Stimulated activated CD4-positive, alpha-beta T cell treated with anti-CD3 and anti-CD28 coated beads, Interleukin-4, amount 100 ng/mL, for 4 hours (primary cell): ENCODE data around the gene ADCY5.
A peak's percentile ranks its signal among the peaks of the same experiment; 100 is the strongest.

Experiments used
- DNase-seq, 2 experiments: peaks; one replicate each; pipeline ENCODE4 v3.0.0-alpha.2; 2020

The ADCY5 gene

DNA sequence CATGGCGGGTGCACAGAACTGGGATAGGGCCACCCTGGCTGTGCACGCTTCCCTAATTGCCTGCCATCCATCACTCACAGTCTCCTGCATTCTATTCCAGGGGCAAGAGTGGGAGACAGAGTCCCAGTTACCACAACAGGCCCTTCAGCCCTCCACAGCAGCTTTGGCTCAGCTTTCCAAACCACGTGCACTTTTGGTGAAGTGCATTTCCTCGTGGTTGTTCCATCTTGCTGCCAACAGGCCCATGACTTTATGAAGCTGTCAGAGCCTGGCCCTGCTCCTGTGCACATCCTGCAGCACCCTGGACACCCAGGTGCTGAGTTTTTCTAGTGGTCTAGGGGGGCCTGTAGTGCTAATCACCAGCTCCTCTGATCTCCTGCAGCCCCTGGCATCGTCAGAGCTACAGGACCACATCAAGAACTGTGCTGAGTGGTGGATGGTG is 110.2 kb downstream of the ADCY5 start:
- no peak for DNase-seq

DNA sequence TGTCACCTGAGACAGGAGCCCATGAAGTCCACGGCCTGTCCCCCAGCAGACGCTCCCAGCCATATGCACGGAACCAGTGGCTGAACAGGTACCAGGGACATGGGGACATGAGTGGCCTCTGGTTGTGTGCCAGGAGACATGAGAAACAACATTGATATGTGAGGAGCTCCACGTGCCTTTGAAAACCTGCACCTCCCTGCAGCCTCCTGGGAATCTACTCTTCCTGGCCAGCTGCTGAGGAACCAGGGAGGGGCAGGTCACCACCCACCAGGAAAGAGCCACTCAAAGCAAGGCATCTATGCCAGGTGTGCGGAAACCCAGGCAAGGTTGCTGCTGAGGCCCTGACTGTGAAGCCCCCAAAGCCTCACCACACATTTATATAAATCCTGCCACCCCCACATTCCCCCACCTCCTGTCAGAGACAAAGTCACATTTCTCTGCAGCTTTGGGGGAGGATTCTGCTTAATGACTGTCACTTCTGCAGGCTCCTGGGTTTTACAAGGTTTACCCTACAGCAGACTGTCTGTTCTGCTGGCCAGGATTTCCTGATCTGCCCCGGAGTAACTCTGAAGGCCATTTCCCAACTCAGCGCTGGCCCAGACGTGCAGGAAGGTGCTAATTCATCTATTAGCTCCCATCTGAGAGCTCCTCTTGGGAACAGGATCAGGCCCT is 110.8 kb downstream of the ADCY5 start:
- no peak for DNase-seq

DNA sequence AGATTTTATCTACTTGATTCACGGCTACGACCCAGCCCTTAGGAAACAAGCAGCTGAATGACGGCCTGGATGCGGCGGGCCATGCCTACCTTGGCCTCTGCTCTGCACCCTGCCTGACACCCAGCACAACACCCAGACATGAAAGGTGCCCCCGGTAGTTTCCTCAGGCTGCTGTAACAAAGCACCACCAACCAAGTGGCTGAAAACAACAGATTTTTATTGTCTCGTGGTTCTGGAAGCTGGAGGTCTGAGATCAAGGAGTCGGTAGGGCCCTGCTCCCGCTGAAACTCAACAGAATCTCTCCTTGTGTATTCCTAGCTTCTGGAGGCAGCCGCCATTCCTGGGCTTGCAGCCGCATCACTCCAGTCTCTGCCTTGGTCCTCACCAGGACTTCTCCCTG is 111.7 kb downstream of the ADCY5 start:
- no peak for DNase-seq

DNA sequence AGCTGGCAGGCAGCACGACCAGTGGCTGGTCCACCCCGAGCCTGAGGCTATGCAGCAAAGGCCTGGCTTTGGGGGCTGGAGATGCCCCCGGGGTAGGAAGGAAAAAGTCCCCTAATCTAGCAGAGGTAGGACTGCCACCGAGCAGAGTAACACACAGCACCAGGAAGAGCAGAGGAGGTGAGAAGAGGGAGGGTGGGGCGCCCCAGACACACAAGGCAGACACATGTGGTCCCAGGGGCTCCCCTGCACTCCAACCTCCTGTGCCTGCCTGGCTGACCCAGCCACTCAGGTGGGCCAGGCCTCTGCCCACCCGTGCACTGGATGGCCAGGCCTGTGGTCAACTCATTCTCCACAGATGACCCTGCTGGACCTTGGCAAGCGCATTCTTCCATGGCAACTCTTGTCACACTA is 112.4 kb downstream of the ADCY5 start:
- DNase-seq: no peak

DNA sequence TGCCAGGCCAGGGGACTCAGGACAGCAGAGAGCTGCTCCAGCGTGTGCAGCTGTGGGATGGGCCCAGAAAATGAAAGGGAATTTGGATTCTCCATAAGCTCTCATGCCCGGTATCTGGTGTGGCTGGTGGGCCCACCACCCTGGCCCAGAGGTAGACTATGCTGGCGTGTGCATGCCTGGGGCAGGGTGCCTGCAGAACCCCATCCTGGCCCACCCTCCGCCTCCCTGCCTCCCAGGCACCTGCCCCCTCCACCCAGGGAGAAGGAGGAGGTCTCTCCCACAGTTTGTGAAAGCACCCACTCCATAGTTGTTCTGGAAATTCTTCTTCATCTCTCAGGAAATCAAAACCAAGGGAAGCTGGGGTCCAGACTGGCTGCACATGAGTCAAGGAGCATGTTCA is 112.9 kb downstream of the ADCY5 start:
- no peak for DNase-seq

DNA sequence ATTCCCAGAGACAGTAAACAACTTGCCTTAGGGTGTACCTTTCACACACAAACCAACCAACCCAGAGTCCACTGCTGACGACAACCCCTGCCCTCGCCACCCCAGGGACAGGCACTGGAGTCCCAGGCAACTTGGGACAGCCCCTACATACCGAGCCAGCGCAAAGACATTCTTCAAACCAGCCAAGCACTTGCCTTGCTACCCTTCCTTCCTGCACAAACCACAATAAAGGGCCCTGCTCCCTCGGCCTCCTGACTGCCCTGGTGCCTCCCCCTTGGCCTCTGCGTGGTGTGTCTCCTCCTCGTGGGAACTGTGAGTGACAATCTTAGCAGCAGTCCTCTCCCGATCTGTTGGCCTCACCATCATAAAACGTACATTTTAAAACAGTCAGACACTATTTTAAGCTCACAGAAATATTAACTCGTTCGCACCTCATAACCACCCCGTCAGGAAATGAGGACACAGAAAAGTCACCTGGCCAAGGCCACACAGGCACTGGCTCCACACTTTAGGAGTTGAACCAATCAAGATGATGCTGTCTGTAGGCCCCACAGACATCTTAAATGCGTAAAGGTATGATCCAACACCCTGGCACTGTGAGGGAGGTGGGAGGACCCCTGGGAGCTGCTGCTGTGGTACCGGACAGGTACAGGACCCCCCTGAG is 113.8 kb downstream of the ADCY5 start:
- no peak for DNase-seq

DNA sequence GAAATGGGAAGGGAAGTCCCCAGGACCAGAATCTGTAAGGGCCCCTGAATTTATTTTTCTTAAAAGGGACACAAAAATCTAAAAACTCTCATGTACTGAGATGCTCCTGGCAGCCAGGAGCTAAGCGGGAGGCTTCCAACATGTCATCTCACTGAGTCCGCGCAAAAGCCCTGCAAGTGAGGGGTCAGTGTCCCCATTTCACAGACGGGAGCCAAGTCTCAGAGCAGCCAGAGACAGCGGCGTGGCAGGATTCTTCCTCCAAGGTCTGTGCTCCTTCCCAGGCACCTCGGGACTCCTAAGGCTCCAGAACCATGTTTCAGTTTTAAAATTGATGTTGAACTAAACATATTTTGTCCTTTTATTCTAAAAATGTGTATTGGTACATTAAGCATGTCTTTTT is 114.8 kb downstream of the ADCY5 start:
- no peak for DNase-seq

DNA sequence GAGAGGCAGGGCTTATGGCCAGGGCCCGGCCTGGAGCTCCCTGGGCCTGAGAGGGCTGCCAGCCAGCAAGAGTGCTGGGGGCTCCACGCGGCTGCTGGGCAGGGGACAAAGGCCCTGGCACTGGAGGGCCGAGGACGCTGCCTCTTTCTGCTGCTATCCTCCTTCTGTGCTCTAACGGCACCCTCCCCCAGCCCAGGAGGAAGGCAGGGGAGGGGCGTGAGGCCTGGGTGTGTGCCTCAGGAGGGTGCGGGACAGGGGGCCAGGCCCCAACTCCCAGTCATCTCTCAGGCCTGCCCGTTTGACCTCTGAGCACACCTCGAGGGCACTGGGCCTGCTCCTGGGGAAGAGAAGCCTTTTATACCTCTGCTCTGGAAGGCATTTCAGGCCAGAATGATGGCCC is 115.5 kb downstream of the ADCY5 start:
- DNase-seq: no peak

DNA sequence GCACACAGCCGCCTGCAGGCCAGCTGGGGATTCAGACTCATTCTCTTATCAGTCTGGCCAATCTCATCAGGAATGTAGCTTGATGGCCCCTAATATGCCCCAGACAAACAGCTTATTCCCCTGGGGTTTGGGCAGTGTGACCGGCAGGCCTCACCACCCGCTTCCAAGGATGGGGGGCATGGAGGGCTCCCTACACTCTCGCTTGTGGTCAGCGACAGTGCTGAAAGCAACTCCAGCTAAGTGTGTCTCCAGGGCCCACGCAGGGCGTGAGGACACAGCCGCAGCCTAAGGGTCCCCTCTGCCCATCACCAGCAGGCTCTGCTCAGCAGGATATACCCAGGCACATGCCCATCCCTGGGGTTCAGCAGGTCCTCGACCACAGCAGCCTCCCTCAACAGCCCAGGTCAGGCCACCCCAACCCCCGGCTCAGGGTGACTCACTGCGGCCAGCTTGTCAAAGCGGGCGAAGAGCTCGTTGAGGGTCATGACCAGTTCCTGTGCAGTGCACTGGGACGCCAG is 116.7 kb downstream of the ADCY5 start:
- DNase-seq: no peak

DNA sequence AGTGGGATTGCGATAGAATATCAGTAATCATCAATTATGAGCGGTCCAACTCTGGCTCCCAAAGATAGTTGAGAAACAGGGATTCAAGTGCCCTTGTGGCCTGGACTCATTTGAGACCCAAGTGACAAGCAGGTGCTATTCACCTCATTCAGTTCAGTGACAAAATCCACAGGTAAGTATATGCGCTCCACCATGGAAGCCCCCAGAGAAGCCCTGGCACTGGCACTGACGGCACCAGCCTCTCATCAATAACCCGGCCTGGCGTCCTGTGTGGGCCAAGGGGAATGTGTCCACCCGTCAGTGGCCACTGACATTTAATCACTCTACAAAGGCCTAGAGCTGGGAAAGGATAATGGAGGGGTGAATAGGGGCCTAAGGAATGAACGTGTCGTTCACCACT is 117.2 kb downstream of the ADCY5 start:
- no peak for DNase-seq

DNA sequence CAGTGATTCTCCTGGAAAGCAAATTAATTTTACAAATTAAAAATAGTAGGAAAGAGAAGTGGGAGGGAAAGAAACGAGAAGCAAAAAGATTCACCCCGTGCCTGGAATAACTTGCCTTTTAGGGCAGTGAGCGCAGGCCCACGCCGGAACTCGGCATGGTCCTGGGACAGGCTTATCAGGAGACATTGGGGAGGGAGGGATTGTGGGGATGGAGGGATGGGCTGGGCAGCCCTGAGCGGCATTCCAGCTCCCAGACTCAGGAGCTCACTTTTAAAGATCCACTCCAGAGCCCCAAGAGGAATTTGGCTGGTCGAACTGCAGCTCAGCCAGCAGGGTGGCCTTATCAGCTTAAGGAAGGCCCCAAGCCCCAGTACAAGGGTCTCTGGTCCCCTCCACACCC is 117.9 kb downstream of the ADCY5 start:
- no peak for DNase-seq

DNA sequence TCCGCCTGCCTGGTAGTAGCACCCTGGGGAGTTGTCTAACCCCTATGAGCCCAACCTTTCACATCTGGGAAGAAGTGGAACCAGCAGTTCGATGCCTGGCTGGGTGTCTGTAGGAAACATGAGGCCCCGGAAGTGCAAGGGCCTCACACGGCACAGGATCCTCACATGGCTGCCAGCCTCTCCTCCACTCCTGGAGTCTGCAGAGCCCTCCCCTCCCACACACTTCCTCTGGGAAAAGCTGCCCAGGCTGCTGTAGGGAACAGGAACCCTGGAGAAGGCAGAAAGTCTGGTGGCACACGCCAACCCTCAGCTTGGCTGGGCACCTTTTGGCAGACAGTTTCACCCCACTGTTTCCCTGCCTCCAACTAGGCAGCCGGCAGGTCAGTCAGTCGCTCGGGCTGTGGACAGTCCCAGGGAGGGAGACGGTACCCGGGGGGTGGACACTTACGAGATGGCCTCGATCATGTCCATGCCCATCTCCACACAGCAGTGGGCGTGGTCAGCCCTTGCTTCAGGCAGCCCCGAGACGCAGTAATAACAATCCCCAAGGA is 118.4 kb downstream of the ADCY5 start:
- DNase-seq: no peak

DNA sequence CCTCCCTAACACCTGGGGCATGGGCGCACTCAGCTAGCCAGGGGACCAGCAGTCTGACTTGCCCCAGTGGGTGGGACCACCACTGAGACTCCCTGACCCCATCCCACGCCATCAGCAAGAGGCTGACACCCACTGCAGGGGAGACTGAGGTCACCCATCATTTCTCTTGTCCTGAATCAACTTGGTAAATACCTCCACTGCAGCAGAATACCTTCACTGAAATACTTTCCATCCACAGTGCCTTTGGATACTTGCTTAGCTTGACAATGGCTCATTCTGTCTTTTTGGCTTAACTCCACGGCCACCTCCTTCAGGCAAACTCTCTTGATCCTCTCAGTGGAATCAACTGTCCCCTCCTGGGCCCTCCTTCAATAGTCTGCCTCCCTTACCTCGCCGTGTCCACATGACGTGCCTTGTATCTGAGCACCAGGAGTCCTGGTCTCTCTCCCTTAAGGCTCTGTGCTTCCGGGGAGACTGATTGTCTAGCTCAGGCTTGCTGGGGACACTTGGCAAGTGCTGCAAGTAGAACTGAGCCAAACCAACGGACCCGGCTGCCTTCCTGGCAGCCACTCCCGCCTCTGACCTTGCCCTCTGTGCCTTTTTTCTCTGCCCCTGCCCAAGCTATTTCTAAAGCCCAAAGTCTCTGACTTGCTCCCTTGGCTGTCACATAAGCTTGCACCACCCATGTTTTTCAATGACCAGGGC is 119.1 kb downstream of the ADCY5 start:
- no peak for DNase-seq

DNA sequence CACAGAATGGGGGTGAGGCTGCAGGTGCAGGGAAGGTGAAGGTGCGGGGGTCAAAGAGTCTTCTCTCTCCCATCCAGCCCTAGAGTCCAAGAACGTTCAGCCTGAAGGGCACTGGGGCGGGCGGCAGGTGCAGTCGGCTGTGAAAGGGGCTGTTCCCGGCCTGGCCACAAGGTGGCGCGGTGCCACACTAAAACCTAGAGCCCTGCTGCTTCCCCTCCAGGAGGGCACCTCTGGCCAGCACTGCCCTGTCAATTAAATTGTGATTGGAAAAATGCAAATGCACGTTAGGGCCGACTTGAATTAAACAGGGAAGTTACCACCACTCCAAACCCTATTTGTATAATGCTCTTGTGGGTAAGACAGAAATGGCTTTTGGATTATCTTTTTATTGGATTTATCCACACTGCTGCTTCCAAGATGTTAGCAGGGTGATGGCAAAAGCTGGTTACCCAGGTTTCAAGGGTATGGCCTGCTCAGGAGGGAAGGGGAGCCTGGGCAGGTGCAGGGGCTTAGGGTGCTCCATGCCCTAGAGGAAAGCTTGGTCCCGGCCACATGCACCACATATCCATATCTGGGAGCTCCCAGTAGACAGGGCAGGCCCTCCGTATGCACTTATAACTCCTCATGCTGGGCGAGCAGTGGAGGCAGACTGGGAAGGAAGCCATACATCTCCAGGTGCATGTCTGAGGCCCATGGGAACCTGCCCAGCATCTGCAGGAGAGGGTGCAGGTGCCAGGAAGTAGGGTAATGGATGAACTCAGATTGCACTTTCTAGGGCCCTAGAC is 119.8 kb downstream of the ADCY5 start:
- DNase-seq: peak; percentile 50 to 76

DNA sequence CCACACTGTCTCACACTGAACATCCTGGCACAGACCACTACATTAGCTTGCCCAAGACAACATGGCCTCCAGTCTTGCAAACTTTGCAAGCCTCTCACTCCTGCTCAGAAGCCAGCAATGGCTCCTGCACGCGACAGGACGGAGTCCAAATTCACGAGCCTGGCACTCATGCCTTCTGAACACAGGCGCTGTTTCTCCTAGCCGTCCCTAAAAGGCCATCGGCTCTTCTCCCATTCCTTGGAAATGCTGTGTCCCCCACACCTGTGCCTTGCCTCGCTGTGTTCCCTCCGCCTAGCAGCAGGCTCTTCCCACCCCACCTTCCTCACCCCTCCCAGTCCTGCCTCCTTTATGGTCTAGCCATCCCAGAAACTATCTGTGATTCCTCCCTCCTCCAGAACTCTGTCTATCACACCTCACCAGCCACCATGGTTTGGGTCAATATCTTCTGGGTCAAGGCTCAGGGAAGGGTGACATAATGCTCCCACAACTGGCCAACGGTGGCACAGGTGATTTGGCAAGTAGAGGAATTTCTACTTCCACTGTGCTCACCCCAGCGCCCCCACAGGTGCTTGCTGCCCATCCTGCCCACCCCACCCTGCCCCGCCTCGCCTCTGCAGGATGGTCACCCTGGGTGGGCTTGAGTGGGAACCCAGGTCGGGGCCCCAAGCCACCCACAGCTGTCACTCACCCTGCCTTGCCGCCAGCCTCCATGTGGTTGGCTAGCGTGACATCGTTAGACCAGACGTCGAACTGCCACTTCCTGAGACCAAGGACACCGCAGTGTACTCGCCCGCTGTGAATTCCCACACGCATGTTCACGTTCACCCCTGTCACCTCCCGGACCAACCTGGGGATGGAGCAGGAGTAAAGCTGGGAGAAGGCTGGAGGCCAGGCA is 120.7 kb downstream of the ADCY5 start:
- no peak for DNase-seq

DNA sequence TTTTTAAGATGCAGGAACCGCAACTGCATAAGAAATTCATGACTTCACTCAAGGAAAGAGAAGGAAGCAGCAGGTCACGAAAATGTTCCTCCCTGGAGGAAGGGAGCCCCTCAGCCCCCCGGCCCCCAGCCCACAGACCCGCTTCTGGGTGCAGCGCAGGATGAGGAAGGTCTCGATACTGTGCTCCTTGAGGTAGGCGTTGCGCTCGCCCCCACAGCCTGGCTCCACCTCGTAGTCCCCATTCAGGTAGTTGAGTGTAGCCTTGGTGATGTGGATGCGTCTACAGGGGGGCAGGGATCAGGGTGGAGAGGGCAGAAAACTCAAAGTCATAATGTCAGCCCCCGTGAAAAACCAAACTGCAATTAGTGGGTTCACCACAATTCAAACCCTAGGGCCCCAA is 121.4 kb downstream of the ADCY5 start:
- no peak for DNase-seq

DNA sequence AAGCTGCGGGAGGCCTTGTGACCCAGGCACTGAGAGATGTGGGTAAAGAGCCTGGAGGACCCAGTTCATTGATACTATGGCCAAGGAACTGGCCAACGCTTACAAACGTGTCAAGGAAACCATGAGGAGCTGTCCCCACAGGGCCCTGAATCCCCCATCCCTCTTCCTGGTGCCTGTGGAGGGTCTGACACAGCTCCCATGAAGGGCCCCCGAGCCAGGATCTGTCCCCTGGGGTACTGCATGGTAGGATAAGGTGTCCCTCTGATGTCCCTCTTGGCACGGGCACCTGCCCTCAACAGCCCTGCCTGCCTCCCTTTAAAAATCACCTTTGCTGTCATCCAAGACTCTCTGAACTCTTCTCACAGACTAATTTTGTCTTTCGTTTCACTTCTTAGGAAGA is 122.4 kb downstream of the ADCY5 start:
- DNase-seq: no peak

DNA sequence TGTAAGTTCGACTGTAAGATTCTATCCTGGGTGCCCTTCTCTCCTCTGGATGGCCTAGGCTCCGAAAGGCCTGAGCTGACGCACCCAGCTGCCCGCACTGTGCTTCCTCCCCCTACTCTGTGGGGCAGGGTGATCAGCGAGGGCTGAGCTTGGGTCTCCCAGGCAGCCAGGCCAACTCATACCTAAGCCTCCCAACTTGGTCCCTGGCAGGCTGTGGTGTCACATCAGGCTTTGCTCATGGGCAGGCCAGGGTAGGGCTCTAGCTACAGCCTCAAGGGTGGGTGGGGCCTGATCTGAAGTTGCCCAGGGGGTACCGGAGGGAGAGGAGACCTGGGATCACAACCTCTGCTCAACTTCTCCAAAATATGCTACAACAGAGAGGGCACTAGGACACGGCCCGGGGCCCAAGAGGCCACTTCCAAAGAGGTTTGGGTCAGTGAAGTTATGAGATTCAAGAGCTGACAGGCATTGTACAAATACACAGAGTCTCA is 123.1 kb downstream of the ADCY5 start:
- no peak for DNase-seq

DNA sequence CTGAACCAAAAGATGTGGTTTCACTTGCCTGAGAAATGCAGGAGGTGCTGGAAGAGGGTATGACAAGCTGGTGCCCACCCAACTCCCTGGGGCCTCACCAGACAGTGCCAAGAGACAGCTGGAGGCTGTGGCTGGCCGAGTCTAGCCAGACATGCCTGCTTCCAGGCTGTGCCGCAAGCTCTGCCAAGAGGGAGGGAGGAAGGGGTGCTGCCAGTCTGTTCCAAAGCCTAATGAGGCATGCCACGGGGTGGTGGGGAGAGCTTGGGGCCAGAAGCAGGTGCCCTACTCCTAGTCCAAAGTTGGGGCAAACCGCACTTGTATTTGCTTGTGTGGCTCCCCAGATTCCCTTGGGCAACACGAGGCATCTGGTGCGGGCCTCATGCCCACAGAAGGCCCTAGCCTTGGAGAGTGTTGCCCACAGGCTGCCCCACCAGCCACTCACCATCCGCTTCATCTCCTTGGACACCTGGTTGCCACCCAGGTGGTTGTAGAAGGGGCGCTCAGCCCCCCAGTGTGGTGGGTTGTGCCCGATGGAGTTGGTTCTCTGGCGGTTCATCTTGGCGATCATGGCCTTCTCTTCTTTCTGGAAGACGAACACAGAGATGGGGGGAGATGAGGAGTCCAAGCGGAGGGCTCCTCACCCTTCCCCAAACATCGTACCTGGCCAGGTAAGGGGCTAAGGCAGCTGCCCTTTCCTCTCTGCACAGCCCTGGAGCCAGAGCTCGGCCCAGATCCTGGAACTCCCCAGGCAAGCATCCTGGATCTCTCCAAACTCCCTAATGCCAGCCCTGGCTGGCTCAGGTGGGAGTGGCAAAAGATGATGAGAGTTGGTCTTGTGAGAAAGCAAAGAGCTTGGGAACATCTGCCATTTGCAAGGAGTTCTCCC is 123.8 kb downstream of the ADCY5 start:
- no peak for DNase-seq

DNA sequence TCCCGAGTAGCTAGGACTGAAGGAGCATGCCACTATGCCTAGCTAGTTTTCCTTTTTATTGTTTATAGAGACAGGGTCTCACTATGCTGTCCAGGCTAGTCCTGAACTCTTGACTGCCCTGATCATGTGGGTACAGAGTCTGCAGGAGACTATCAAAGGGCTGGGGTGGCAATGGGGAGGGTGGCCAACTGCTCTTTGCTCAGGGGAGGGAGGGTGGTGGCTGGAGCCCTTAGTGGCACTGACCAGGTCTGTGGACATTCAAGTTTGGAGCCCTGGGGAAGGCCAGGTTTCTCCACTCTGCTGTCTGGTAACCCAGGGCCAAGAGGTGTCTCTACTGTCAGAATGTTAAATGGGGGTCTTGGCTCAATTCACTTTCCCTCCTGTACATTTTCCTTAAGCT is 125.1 kb downstream of the ADCY5 start:
- no peak for DNase-seq

DNA sequence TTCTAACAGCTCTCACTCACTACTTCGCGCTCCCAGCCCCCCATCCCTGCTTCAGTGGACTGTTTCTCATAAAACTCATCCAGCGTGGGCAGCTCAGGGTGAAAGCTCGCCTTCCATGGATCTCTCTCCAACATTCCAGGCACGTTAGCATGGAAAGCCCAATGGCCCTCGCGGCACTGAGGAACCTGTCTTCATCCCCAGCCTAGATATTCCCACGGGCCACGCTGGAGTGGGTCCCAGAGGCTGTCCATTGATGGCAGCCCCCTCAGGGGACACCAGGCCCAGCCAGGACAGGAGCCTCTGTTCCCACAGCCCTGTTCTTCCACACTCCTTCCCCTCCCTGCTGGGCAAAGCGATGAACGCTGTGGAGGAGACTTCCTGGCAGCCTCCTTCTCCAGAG is 126.0 kb downstream of the ADCY5 start:
- DNase-seq: no peak
